ENCODE data around the gene LITAF.
"Not testable (repeated sequence)": the region's sequence is repeated elsewhere in the genome, so short reads cannot be mapped to it uniquely, and the experiment has no call there.

The LITAF gene

GRCh38 chr16:11597235-11598095 is 10.7 kb upstream of the LITAF start:
- DNase-seq, result no peak

GRCh38 chr16:11596572-11597226 is 10.0 kb upstream of the LITAF start:
- DNase-seq, result no peak

GRCh38 chr16:11593581-11593980 is 6.9 kb upstream of the LITAF start:
- no peak for DNase-seq

GRCh38 chr16:11593076-11593475 is 6.4 kb upstream of the LITAF start:
- not testable (repeated sequence) for DNase-seq

- not testable (repeated sequence) for DNase-seq
These were observed 4.9 kb upstream of the LITAF start for GRCh38 chr16:11591630-11592029.

- no peak for DNase-seq
These were observed 2.5 kb upstream of the LITAF start for GRCh38 chr16:11589198-11589550.

GRCh38 chr16:11588321-11589197 is 1.8 kb upstream of the LITAF start:
- no peak for DNase-seq

GRCh38 chr16:11587643-11588247 is 1.0 kb upstream of the LITAF start:
- no peak for DNase-seq

- no peak for DNase-seq
These were observed 302 bp downstream of the LITAF start for GRCh38 chr16:11586378-11586855.

GRCh38 chr16:11585460-11586377 is 1.0 kb downstream of the LITAF start:
- peak in 1 of 2 donors; percentile 25 for DNase-seq

GRCh38 chr16:11583889-11584565 is 2.7 kb downstream of the LITAF start:
- DNase-seq, result peak in 1 of 2 donors; percentile 11

- DNase-seq, result no peak
These were observed 3.6 kb downstream of the LITAF start for GRCh38 chr16:11583166-11583565.

- DNase-seq, result no peak
These were observed 4.4 kb downstream of the LITAF start for GRCh38 chr16:11582157-11582814.

GRCh38 chr16:11581678-11582077 is 5.0 kb downstream of the LITAF start:
- DNase-seq, result no peak

- DNase-seq, result no peak
These were observed 6.2 kb downstream of the LITAF start for GRCh38 chr16:11580451-11581086.

- not testable (repeated sequence) for DNase-seq
These were observed 9.4 kb downstream of the LITAF start for GRCh38 chr16:11577290-11577660.

GRCh38 chr16:11576427-11577289 is 10.1 kb downstream of the LITAF start:
- DNase-seq, result peak in 1 of 2 donors; percentile 13

- DNase-seq, result no peak
These were observed 11.5 kb downstream of the LITAF start for GRCh38 chr16:11575223-11575589.

Measured in hippocampal formation (tissue), 2 donors.